ENCODE data around the gene DMGDH.

The DMGDH gene

GRCh38 chr5:79032031-79032695, 37.3 kb downstream of the DMGDH start:
- no peak overlapping the region for H3K27ac ChIP-seq
- no peak for TF ChIP-seq CTCF (IDR thresholded peaks at IDR 0.05)
- H3K4me1 ChIP-seq (ENCODE audit: control insufficient read depth in 1 of 2, insufficient read depth in 1 of 2, low read depth in 1 of 2, low read length in 1 of 2): no peaks in the 10 kb centered on the region
- H3K4me3 ChIP-seq (ENCODE audit: low read depth in 1 of 2, low read length in 1 of 2): no peak overlapping the region
- no peaks in the 10 kb centered on the region for H3K27me3 ChIP-seq
- H3K36me3 ChIP-seq: no peaks in the 10 kb centered on the region
- no peaks in the 10 kb centered on the region for H3K9me3 ChIP-seq

- H3K9me3 ChIP-seq: no peaks in the 10 kb centered on the region
- no peak overlapping the region for H3K27ac ChIP-seq
- H3K4me1 ChIP-seq (ENCODE audit: control insufficient read depth in 1 of 2, insufficient read depth in 1 of 2, low read depth in 1 of 2, low read length in 1 of 2): no peaks in the 10 kb centered on the region
- no peak for TF ChIP-seq CTCF (IDR thresholded peaks at IDR 0.05)
- no peaks in the 10 kb centered on the region for H3K36me3 ChIP-seq
- H3K4me3 ChIP-seq (ENCODE audit: low read depth in 1 of 2, low read length in 1 of 2): no peak overlapping the region
- H3K27me3 ChIP-seq: peaks cover 3% of the 10 kb centered on the region
These were observed 38.0 kb downstream of the DMGDH start for GRCh38 chr5:79031485-79031867.

GRCh38 chr5:79030663-79031484, 38.6 kb downstream of the DMGDH start:
- Histone ChIP-seq H3K27me3 (peaks cover 9% of the 10 kb centered on the region), H3K4me1 (ENCODE audit: control insufficient read depth in 1 of 2, insufficient read depth in 1 of 2, low read depth in 1 of 2, low read length in 1 of 2) (no peaks in the 10 kb centered on the region), H3K27ac (no peak overlapping the region), H3K36me3 (no peaks in the 10 kb centered on the region), H3K9me3 (no peaks in the 10 kb centered on the region), H3K4me3 (ENCODE audit: low read depth in 1 of 2, low read length in 1 of 2) (no peak overlapping the region)
- TF ChIP-seq CTCF (IDR thresholded peaks at IDR 0.05): no peak

- peak; percentile 58 for TF ChIP-seq CTCF (IDR thresholded peaks at IDR 0.05)
- no peak overlapping the region for H3K4me3 ChIP-seq (ENCODE audit: low read depth in 1 of 2, low read length in 1 of 2)
- no peaks in the 10 kb centered on the region for H3K36me3 ChIP-seq
- H3K27me3 ChIP-seq: peaks cover 46% of the 10 kb centered on the region
- no peaks in the 10 kb centered on the region for H3K4me1 ChIP-seq (ENCODE audit: control insufficient read depth in 1 of 2, insufficient read depth in 1 of 2, low read depth in 1 of 2, low read length in 1 of 2)
- H3K9me3 ChIP-seq: no peaks in the 10 kb centered on the region
- no peak overlapping the region for H3K27ac ChIP-seq
These were observed 44.4 kb downstream of the DMGDH start for GRCh38 chr5:79025054-79025472.

GRCh38 chr5:79023947-79024346, 45.5 kb downstream of the DMGDH start:
- no peak for TF ChIP-seq CTCF (IDR thresholded peaks at IDR 0.05)
- H3K27me3 ChIP-seq: peaks cover 54% of the 10 kb centered on the region
- no peaks in the 10 kb centered on the region for H3K9me3 ChIP-seq
- no peaks in the 10 kb centered on the region for H3K4me1 ChIP-seq (ENCODE audit: control insufficient read depth in 1 of 2, insufficient read depth in 1 of 2, low read depth in 1 of 2, low read length in 1 of 2)
- H3K4me3 ChIP-seq (ENCODE audit: low read depth in 1 of 2, low read length in 1 of 2): no peak overlapping the region
- no peaks in the 10 kb centered on the region for H3K36me3 ChIP-seq
- H3K27ac ChIP-seq: no peak overlapping the region
